Neuronal stem cell (in vitro differentiated cells): ENCODE measurements around the gene SLC44A4.
"Not testable (repeated sequence)": the region's sequence is repeated elsewhere in the genome, so short reads cannot be mapped to it uniquely, and the experiment has no call there.

Source experiments
- DNase-seq: peaks from one replicate; pipeline ENCODE4 v3.0.0-alpha.2; 2013; ENCODE audit warnings: low spot score
- H2AFZ ChIP-seq: one replicate; pipeline ENCODE4 v1.6.1; 2013; ENCODE audit warnings: mild to moderate bottlenecking, low read length, inconsistent platforms
- H2AK5ac ChIP-seq: 2 replicates; pipeline ENCODE4 v1.6.1; 2013; ENCODE audit warnings: low read depth, mild to moderate bottlenecking, inconsistent platforms, low read length, moderate library complexity, mixed read lengths
- H2BK120ac ChIP-seq: 2 replicates; pipeline ENCODE4 v1.6.1; 2013; ENCODE audit warnings: low read depth, mild to moderate bottlenecking, inconsistent platforms, low read length, moderate library complexity, mixed read lengths
- H2BK12ac ChIP-seq: one replicate; pipeline ENCODE4 v1.6.1; 2013; ENCODE audit warnings: low read length, inconsistent platforms
- H2BK15ac ChIP-seq: 2 replicates; pipeline ENCODE4 v1.6.1; 2013; ENCODE audit warnings: mild to moderate bottlenecking, low read length, inconsistent platforms, mixed read lengths
- H2BK5ac ChIP-seq: one replicate; pipeline ENCODE4 v1.6.1; 2013; ENCODE audit warnings: inconsistent platforms, mild to moderate bottlenecking, low read length, moderate library complexity
- H3K14ac ChIP-seq: one replicate; pipeline ENCODE4 v1.6.1; 2013; ENCODE audit warnings: low read length, inconsistent platforms
- H3K18ac ChIP-seq: 2 replicates; pipeline ENCODE4 v1.6.1; 2013; ENCODE audit warnings: low read length, inconsistent platforms
- H3K23ac ChIP-seq: 2 replicates; pipeline ENCODE4 v1.6.1; 2013; ENCODE audit warnings: low read depth, mild to moderate bottlenecking, mixed read lengths, low read length, inconsistent platforms; ENCODE audit not compliant: poor library complexity
- H3K27ac ChIP-seq: replicated peaks from 3 replicates; pipeline ENCODE4 v1.5.1; 2013; ENCODE audit warnings: low read length, inconsistent platforms
- H3K27me3 ChIP-seq, 3 experiments: 2 replicates each; pipeline ENCODE4 v1.6.1; 2013; ENCODE audit warnings: low read length in 3 of 3, mild to moderate bottlenecking in 2 of 3, inconsistent platforms in 1 of 3, low read depth in 1 of 3, mixed read lengths in 1 of 3, moderate library complexity in 1 of 3; ENCODE audit not compliant: control insufficient read depth in 3 of 3, insufficient read depth in 3 of 3
- H3K36me3 ChIP-seq, 2 donors: replicated peaks in 1 of 2; 2 replicates each; pipeline ENCODE4 v1.6.1; 2013; ENCODE audit warnings: low read length in 2 of 2; ENCODE audit not compliant: control insufficient read depth in 2 of 2, insufficient read depth in 2 of 2
- H3K4ac ChIP-seq: 2 replicates; pipeline ENCODE4 v1.6.1; 2013; ENCODE audit warnings: inconsistent platforms, mild to moderate bottlenecking, low read length, moderate library complexity
- H3K4me1 ChIP-seq, 2 donors: 1 replicate in 1 of 2; 2 replicates in 1 of 2; pipeline ENCODE4 v1.6.1; 2013; ENCODE audit warnings: low read length in 2 of 2, low read depth in 1 of 2; ENCODE audit not compliant: control insufficient read depth in 2 of 2, insufficient read depth in 1 of 2
- H3K4me2 ChIP-seq: one replicate; pipeline ENCODE4 v1.6.1; 2013; ENCODE audit warnings: mild to moderate bottlenecking, low read length, inconsistent platforms; ENCODE audit not compliant: insufficient read depth, poor library complexity, severe bottlenecking
- H3K4me3 ChIP-seq, 2 donors: 2 replicates each; pipeline ENCODE4 v1.5.1; 2013; ENCODE audit warnings: low read length in 2 of 2, mild to moderate bottlenecking in 2 of 2, inconsistent platforms in 1 of 2, moderate library complexity in 1 of 2
- H3K79me1 ChIP-seq: one replicate; pipeline ENCODE4 v1.6.1; 2013; ENCODE audit warnings: low read depth, mild to moderate bottlenecking, inconsistent platforms, low read length, moderate library complexity
- H3K9ac ChIP-seq: one replicate; pipeline ENCODE4 v1.6.1; 2013; ENCODE audit warnings: mild to moderate bottlenecking, low read depth, low read length, inconsistent platforms; ENCODE audit not compliant: poor library complexity
- H3K9me3 ChIP-seq, 2 donors: replicated peaks in 1 of 2; 2 replicates each; pipeline versions ENCODE3 to v1.6.1; 2013; ENCODE audit warnings: low read length in 2 of 2, mild to moderate bottlenecking in 2 of 2, inconsistent platforms in 1 of 2, low read depth in 1 of 2, mixed read lengths in 1 of 2, moderate library complexity in 1 of 2; ENCODE audit not compliant: control insufficient read depth in 2 of 2, insufficient read depth in 1 of 2
- H4K8ac ChIP-seq: one replicate; pipeline ENCODE4 v1.6.1; 2013; ENCODE audit warnings: low read depth, mild to moderate bottlenecking, inconsistent platforms, low read length, moderate library complexity
- H4K91ac ChIP-seq: one replicate; pipeline ENCODE4 v1.6.1; 2013; ENCODE audit warnings: low read length, low read depth, mild to moderate bottlenecking, inconsistent platforms; ENCODE audit not compliant: poor library complexity
- WGBS, 2 donors: extraction: QIAGEN DNeasy Blood & Tissue Kit; methylation state at CpG; one replicate each; pipeline ENCODE4 v1.1.7; 2013; ENCODE audit warnings: missing lambda C conversion rate in 2 of 2, mixed read lengths in 1 of 2; ENCODE audit not compliant: insufficient read length in 2 of 2, insufficient replicate concordance in 1 of 2; ENCODE audit errors: extremely low coverage in 2 of 2; 5-methylcytosine and 5-hydroxymethylcytosine counted together

SLC44A4 gene

GRCh38 chr6:31871046-31871659 lies 7.6 kb downstream of the SLC44A4 start:
- Histone ChIP-seq H3K18ac (peak overlapping the region; percentile 89), H3K9me3 (no peaks in the 10 kb centered on the region), H3K79me1 (no peaks in the 10 kb centered on the region), H3K27ac (peak overlapping the region; percentile 32), H4K91ac (peak overlapping the region; percentile 83), H2BK5ac (peak overlapping the region; percentile 55), H2AK5ac (peak overlapping the region; percentile 80), H3K27me3 (no peaks in the 10 kb centered on the region), H2BK12ac (peak overlapping the region; percentile 81), H3K23ac (peak overlapping the region; percentile 3), H3K4me2 (no peak overlapping the region), H2AFZ (peak overlapping the region; percentile 44), H4K8ac (no peak overlapping the region), H3K36me3 (no peaks in the 10 kb centered on the region), H3K9ac (peak overlapping the region; percentile 66), H3K14ac (peak overlapping the region; percentile 0), H2BK120ac (peak overlapping the region; percentile 9), H3K4me1 (peaks cover 6 to 17% of the 10 kb centered on the region in 2 donors), H3K4me3 (no peak overlapping the region), H2BK15ac (peak overlapping the region; percentile 88), H3K4ac (no peak overlapping the region)
- no CpG with 5 or more reads among the region's 9 CpGs for WGBS, 2 donors
- DNase-seq, result no peak

GRCh38 chr6:31870385-31870921 lies 8.3 kb downstream of the SLC44A4 start:
- Histone ChIP-seq H4K91ac (peak overlapping the region; percentile 93), H4K8ac (no peak overlapping the region), H3K9me3 (no peaks in the 10 kb centered on the region), H3K4me1 (peaks cover 9 to 17% of the 10 kb centered on the region in 2 donors), H3K4ac (peak overlapping the region; percentile 8), H3K4me2 (no peak overlapping the region), H3K4me3 (no peak overlapping the region), H3K36me3 (no peaks in the 10 kb centered on the region), H3K23ac (no peak overlapping the region), H3K27me3 (no peaks in the 10 kb centered on the region), H2BK120ac (peak overlapping the region; percentile 9), H2BK5ac (no peak overlapping the region), H2AK5ac (peak overlapping the region; percentile 77), H2BK15ac (peak overlapping the region; percentile 88), H3K14ac (peak overlapping the region; percentile 0), H2BK12ac (peak overlapping the region; percentile 67), H3K18ac (peak overlapping the region; percentile 89), H3K79me1 (no peaks in the 10 kb centered on the region), H3K9ac (peak overlapping the region; percentile 66), H2AFZ (peak overlapping the region; percentile 44), H3K27ac (no peak overlapping the region)
- no peak for DNase-seq
- no CpG with 5 or more reads among the region's 16 CpGs for WGBS, 2 donors

GRCh38 chr6:31869343-31869742 lies 9.5 kb downstream of the SLC44A4 start:
- no CpG with 5 or more reads among the region's 8 CpGs for WGBS, 2 donors

GRCh38 chr6:31868658-31868971 lies 10.2 kb downstream of the SLC44A4 start:
- H3K4me1 ChIP-seq, result peaks cover 20 to 25% of the 10 kb centered on the region in 2 donors
- H2BK15ac ChIP-seq, H3K14ac ChIP-seq, H2BK5ac ChIP-seq, H2BK12ac ChIP-seq, H3K27ac ChIP-seq, H3K18ac ChIP-seq, DNase-seq, H4K91ac ChIP-seq, H3K36me3 ChIP-seq, H3K4me2 ChIP-seq, H2AK5ac ChIP-seq, H3K23ac ChIP-seq, H2AFZ ChIP-seq, H3K4ac ChIP-seq, H3K79me1 ChIP-seq, H3K27me3 ChIP-seq, H3K9ac ChIP-seq, H2BK120ac ChIP-seq, H4K8ac ChIP-seq, H3K9me3 ChIP-seq, H3K4me3 ChIP-seq: not testable (repeated sequence)
- no CpG with 5 or more reads among the region's 1 CpG for WGBS, 2 donors

More at GRCh38 chr6:31869343-31869742, 9.5 kb downstream of the SLC44A4 start:
- H4K91ac ChIP-seq, result no peak overlapping the region
- H3K27ac ChIP-seq, result no peak overlapping the region
- H3K27me3 ChIP-seq, result no peaks in the 10 kb centered on the region
- no peak overlapping the region for H3K23ac ChIP-seq
- no peaks in the 10 kb centered on the region for H3K79me1 ChIP-seq
- H3K14ac ChIP-seq, result peak overlapping the region; percentile 14
- no peaks in the 10 kb centered on the region for H3K36me3 ChIP-seq
- peak overlapping the region; percentile 58 for H2AFZ ChIP-seq
- no peak overlapping the region for H3K4me3 ChIP-seq
- peak overlapping the region; percentile 63 for H2BK12ac ChIP-seq
- H3K9me3 ChIP-seq, result no peaks in the 10 kb centered on the region
- no peak overlapping the region for H3K4ac ChIP-seq
- peak overlapping the region; percentile 62 for H3K18ac ChIP-seq
- H3K9ac ChIP-seq, result peak overlapping the region; percentile 30
- peak overlapping the region; percentile 10 for H2BK5ac ChIP-seq
- no peak overlapping the region for H2BK120ac ChIP-seq
- no peak for DNase-seq
- H2BK15ac ChIP-seq, result peak overlapping the region; percentile 46
- H4K8ac ChIP-seq, result no peak overlapping the region
- H3K4me2 ChIP-seq, result no peak overlapping the region
- H3K4me1 ChIP-seq, result peaks cover 19 to 23% of the 10 kb centered on the region in 2 donors
- H2AK5ac ChIP-seq, result peak overlapping the region; percentile 14
